T1000 (cell line): Measurements from ENCODE around the gene PPP1R27.

Experiments used
- DNase-seq: peaks from one replicate; lab custom pipeline; 2025; ENCODE audit warnings: mixed read lengths; lab: John Stamatoyannopoulos, UW

The PPP1R27 gene

GRCh38 chr17:81860756-81861568, 26.1 kb upstream of the PPP1R27 start:
- DNase-seq = peak; percentile 99

- no peak for DNase-seq
These were observed 25.3 kb upstream of the PPP1R27 start, which contains the start of gene P4HB for GRCh38 chr17:81859906-81860755. TSS of gene P4HB (minus strand) at chr17:81860535. CDS start at chr17:81860471, 64 bp downstream.

- DNase-seq = no peak
These were observed 24.4 kb upstream of the PPP1R27 start for GRCh38 chr17:81858967-81859905.

GRCh38 chr17:81858170-81858966, 23.5 kb upstream of the PPP1R27 start:
- no peak for DNase-seq

- DNase-seq = no peak
These were observed 20.3 kb upstream of the PPP1R27 start for GRCh38 chr17:81854974-81855774.

- no peak for DNase-seq
These were observed 17.4 kb upstream of the PPP1R27 start for GRCh38 chr17:81852237-81852636.

- DNase-seq = no peak
These were observed 16.6 kb upstream of the PPP1R27 start for GRCh38 chr17:81851423-81851822.

GRCh38 chr17:81849457-81849856, 14.6 kb upstream of the PPP1R27 start:
- DNase-seq = no peak

- DNase-seq = no peak
These were observed 12.2 kb upstream of the PPP1R27 start for GRCh38 chr17:81846743-81847689.

- DNase-seq = no peak
These were observed 11.3 kb upstream of the PPP1R27 start for GRCh38 chr17:81845881-81846742.

- no peak for DNase-seq
These were observed 10.5 kb upstream of the PPP1R27 start for GRCh38 chr17:81845361-81845760.

- DNase-seq = no peak
These were observed 10.0 kb upstream of the PPP1R27 start for GRCh38 chr17:81844887-81845286.

GRCh38 chr17:81844327-81844851, 9.5 kb upstream of the PPP1R27 start:
- DNase-seq = no peak

- DNase-seq = no peak
These were observed 9.0 kb upstream of the PPP1R27 start for GRCh38 chr17:81843713-81844326.

- no peak for DNase-seq
These were observed 8.1 kb upstream of the PPP1R27 start for GRCh38 chr17:81842725-81843504.

- no peak for DNase-seq
These were observed 7.5 kb upstream of the PPP1R27 start for GRCh38 chr17:81842378-81842724.

GRCh38 chr17:81841866-81842265, 7.0 kb upstream of the PPP1R27 start:
- no peak for DNase-seq
